Measurements from ENCODE around the gene P4HA1. TPM values are rescaled to one million over a fixed set of nuclear protein-coding genes. Genes with fewer than 3 reads are reported as not detected.

The P4HA1 gene
- total RNA-seq, 1 donor from 2014 or later: 116 TPM

- no peak for DNase-seq (ENCODE audit: low read depth)
- peak overlapping the region; percentile 80 for H3K4me3 ChIP-seq (ENCODE audit: low read depth, low read length)
- no peak for TF ChIP-seq CTCF (conservative IDR thresholded peaks at IDR 0.05; ENCODE audit: low read depth, low read length)
Measured at GRCh38 chr10:73094986-73095480, 1.6 kb downstream of the P4HA1 start.

- H3K4me3 ChIP-seq (ENCODE audit: low read depth, low read length): peak overlapping the region; percentile 80
- TF ChIP-seq CTCF (conservative IDR thresholded peaks at IDR 0.05; ENCODE audit: low read depth, low read length): no peak
- no peak for DNase-seq (ENCODE audit: low read depth)
Measured at GRCh38 chr10:73093922-73094850, 2.5 kb downstream of the P4HA1 start.

- DNase-seq (ENCODE audit: low read depth): no peak
- no peak for TF ChIP-seq CTCF (conservative IDR thresholded peaks at IDR 0.05; ENCODE audit: low read depth, low read length)
- no peak overlapping the region for H3K4me3 ChIP-seq (ENCODE audit: low read depth, low read length)
Measured at GRCh38 chr10:73092830-73093229, 3.8 kb downstream of the P4HA1 start.

GRCh38 chr10:73088304-73088703 lies 8.4 kb downstream of the P4HA1 start:
- H3K4me3 ChIP-seq (ENCODE audit: low read depth, low read length): no peak overlapping the region
- no peak for DNase-seq (ENCODE audit: low read depth)
- TF ChIP-seq CTCF (conservative IDR thresholded peaks at IDR 0.05; ENCODE audit: low read depth, low read length): no peak

GRCh38 chr10:73086816-73087215 lies 9.8 kb downstream of the P4HA1 start:
- TF ChIP-seq CTCF (conservative IDR thresholded peaks at IDR 0.05; ENCODE audit: low read depth, low read length): no peak
- no peak for DNase-seq (ENCODE audit: low read depth)
- no peak overlapping the region for H3K4me3 ChIP-seq (ENCODE audit: low read depth, low read length)

- no peak for TF ChIP-seq CTCF (conservative IDR thresholded peaks at IDR 0.05; ENCODE audit: low read depth, low read length)
- no peak for DNase-seq (ENCODE audit: low read depth)
Measured at GRCh38 chr10:73084209-73084608, 12.5 kb downstream of the P4HA1 start.

More at GRCh38 chr10:73084209-73084608, 12.5 kb downstream of the P4HA1 start:
- no peak overlapping the region for H3K4me3 ChIP-seq (ENCODE audit: low read depth, low read length)
